Measurements from ENCODE around the gene MYO15A. TPM values are rescaled to one million over a fixed set of nuclear protein-coding genes. Genes with fewer than 3 reads are reported as not detected.

Gene MYO15A
- total and polyA plus RNA-seq, 2 experiments from 2014 or later, result 1.0 to 2.2 TPM

GRCh38 chr17:18117533-18117932, 9.0 kb downstream of the MYO15A start:
- Mint-ChIP-seq H3K27ac (no peak overlapping the region), H3K9me3 (peaks cover 10% of the 10 kb centered on the region; the same call in 2 of the 3 replicates), H3K4me1 (no peaks in the 10 kb centered on the region; the same call in 2 of the 3 replicates), H3K4me3 (no peak overlapping the region), H3K36me3 (ENCODE audit: low read depth) (no peaks in the 10 kb centered on the region), H3K27me3 (ENCODE audit: insufficient read depth, low read depth, poor library complexity) (peaks cover 1% of the 10 kb centered on the region)
- H2AFZ ChIP-seq, result no peak overlapping the region
- no peaks in the 10 kb centered on the region for H4K20me1 ChIP-seq (replicated peaks; ENCODE audit: insufficient read depth)
- no peaks in the 10 kb centered on the region for H3K4me1 ChIP-seq (ENCODE audit: insufficient read depth)
- no peak overlapping the region for H3K4me2 ChIP-seq
- no peaks in the 10 kb centered on the region for H3K27me3 ChIP-seq (ENCODE audit: insufficient read depth)
- DNase-seq (ENCODE audit: low spot score) (no peak), ATAC-seq (no peak)
- no peak overlapping the region for H3K4me3 ChIP-seq
- no peaks in the 10 kb centered on the region for H3K9me2 ChIP-seq (ENCODE audit: insufficient read depth)
- H3K79me2 ChIP-seq (replicated peaks; ENCODE audit: insufficient read depth), result no peaks in the 10 kb centered on the region
- no peaks in the 10 kb centered on the region for H3F3A ChIP-seq (replicated peaks; ENCODE audit: low read depth)
- H3K27ac ChIP-seq (ENCODE audit: low read depth), result no peak overlapping the region
- H3K36me3 ChIP-seq (ENCODE audit: insufficient read depth), result no peaks in the 10 kb centered on the region
- TF ChIP-seq REST (IDR thresholded peaks at IDR 0.05; ENCODE audit: unreplicated experiment), result no peak
- TF ChIP-seq EZH2 (IDR thresholded peaks at IDR 0.05; ENCODE audit: low read depth, unreplicated experiment), result no peak
- TF ChIP-seq ZNF331 (CRISPR knock-in tag; IDR thresholded peaks at IDR 0.05; ENCODE audit: low read depth), result no peak
- no peak for TF ChIP-seq ZNF462 (CRISPR knock-in tag; IDR thresholded peaks at IDR 0.05)
- TF ChIP-seq NANOG (IDR thresholded peaks at IDR 0.05; ENCODE audit: borderline replicate concordance), result no peak
- TF ChIP-seq EZH2phosphoT487 (IDR thresholded peaks at IDR 0.05; ENCODE audit: unreplicated experiment), result no peak
- no peak for TF ChIP-seq ZNF114 (CRISPR knock-in tag; IDR thresholded peaks at IDR 0.05)
- no peak for TF ChIP-seq STAT1 (IDR thresholded peaks at IDR 0.05; ENCODE audit: unreplicated experiment)
- TF ChIP-seq POLR2AphosphoS5 (IDR thresholded peaks at IDR 0.05; ENCODE audit: low read depth), result no peak
- no peak for TF ChIP-seq CREB1 (CRISPR knock-in tag; IDR thresholded peaks at IDR 0.05; ENCODE audit: low read depth)
- TF ChIP-seq ETS1 (IDR thresholded peaks at IDR 0.05), result no peak
- TF ChIP-seq CTCF (conservative IDR thresholded peaks at IDR 0.05; ENCODE audit: low read depth in 2 of 2), result no peak
- TF ChIP-seq JUNB (IDR thresholded peaks at IDR 0.05; ENCODE audit: unreplicated experiment), result no peak

Measured in GM23338 (cell line).